Caco-2 (cell line): Measurements from ENCODE around the gene MAP4K3. TPM values are rescaled to one million over a fixed set of nuclear protein-coding genes. Genes with fewer than 3 reads are reported as not detected.

Experiments used
- BruUV-seq: library from RNA; stranded (reverse); fragments of 400-500 nt; replicated peaks from 2 replicates; lab custom pipeline; 2021; lab: Mats Ljungman, UMichigan
- CTCF ChIA-PET: fragments of 300-600 bp; sonication (Branson Sonifier 250); formaldehyde crosslinking; loops from one replicate; lab custom pipeline; 2022; ENCODE audit warnings: antibody characterized with exemption; lab: Charles Lee
- POLR2A ChIA-PET: fragments of 300-600 bp; sonication (Branson Sonifier 250); formaldehyde crosslinking; loops from one replicate; lab custom pipeline; 2022; ENCODE audit warnings: antibody characterized with exemption; lab: Charles Lee
- DNase-seq, 2 experiments: peaks; one replicate each; pipeline versions ENCODE4 v3.0.0 to v3.0.0-alpha.2; 2020 to 2022
- H3K27me3 ChIP-seq: replicated peaks from 2 replicates; pipeline ENCODE4 v1.6.0; 2011; ENCODE audit warnings: low read length; ENCODE audit not compliant: control insufficient read depth, insufficient read depth
- H3K36me3 ChIP-seq: 2 replicates; pipeline ENCODE4 v1.5.1; 2011; ENCODE audit warnings: low read length; ENCODE audit not compliant: control insufficient read depth, insufficient read depth
- H3K4me1 ChIP-seq: fragments of 250-450 bp; sonication (Bioruptor Pico); 2 replicates; pipeline ENCODE4 v1.5.1; 2020; ENCODE audit warnings: mild to moderate bottlenecking
- H3K4me3 ChIP-seq: 2 replicates; pipeline ENCODE4 v1.5.1; 2011; ENCODE audit warnings: low read depth, mild to moderate bottlenecking, control low read depth, low read length
- H3K9me3 ChIP-seq: fragments of 250-450 bp; sonication (Bioruptor Pico); 2 replicates; pipeline ENCODE4 v1.5.1; 2020; ENCODE audit warnings: mild to moderate bottlenecking, moderate library complexity
- H3K27ac Mint-ChIP-seq: one replicate; pipeline ENCODE4 v1.8.0; 2022; ENCODE audit warnings: mixed read lengths; ENCODE audit not compliant: unreplicated experiment
- H3K27me3 Mint-ChIP-seq: one replicate; pipeline ENCODE4 v1.8.0; 2022; ENCODE audit warnings: mixed read lengths; ENCODE audit not compliant: insufficient read depth, unreplicated experiment
- H3K36me3 Mint-ChIP-seq: one replicate; pipeline ENCODE4 v1.8.0; 2022; ENCODE audit warnings: mild to moderate bottlenecking, mixed read lengths; ENCODE audit not compliant: insufficient read depth, unreplicated experiment
- H3K4me1 Mint-ChIP-seq: one replicate; pipeline ENCODE4 v1.8.0; 2022; ENCODE audit warnings: low read depth, mixed read lengths; ENCODE audit not compliant: unreplicated experiment
- H3K4me3 Mint-ChIP-seq: one replicate; pipeline ENCODE4 v1.8.0; 2022; ENCODE audit warnings: mild to moderate bottlenecking, moderate library complexity, mixed read lengths; ENCODE audit not compliant: unreplicated experiment
- H3K9me3 Mint-ChIP-seq: one replicate; pipeline ENCODE4 v1.8.0; 2022; ENCODE audit warnings: mixed read lengths; ENCODE audit not compliant: unreplicated experiment
- CTCF ChIP-seq, 2 experiments: fragments of 200-600 bp in 1 of 2; IDR thresholded peaks; 1 replicate in 1 of 2; 2 replicates in 1 of 2; pipeline versions ENCODE4 v1.5.1 to v1.8.0; 2011 to 2022; ENCODE audit warnings: antibody characterized with exemption in 1 of 2, control low read depth in 1 of 2, inconsistent platforms in 1 of 2, low read depth in 1 of 2, low read length in 1 of 2, mild to moderate bottlenecking in 1 of 2, moderate library complexity in 1 of 2; ENCODE audit not compliant: insufficient read depth in 1 of 2, severe bottlenecking in 1 of 2, unreplicated experiment in 1 of 2
- intact Hi-C: fragments of 100-400 bp; cut with micrococcal nuclease; formaldehyde crosslinking; loops from one replicate; pipeline ENCODE4 v1.10.0; 2022; ENCODE audit not compliant: unreplicated experiment
- total RNA-seq: library from RNA; stranded (reverse); gene quantifications from 2 replicates; pipeline ENCODE4 v1.2.3, GENCODE V29; 2022

MAP4K3 gene
- total RNA-seq, 1 experiment from 2014 or later = 46.1 TPM

GRCh38 chr2:39381653-39382052, 55.4 kb downstream of the MAP4K3 start:
- intact Hi-C loops = no loop called here
- POLR2A ChIA-PET = no interaction called here
- no peak for DNase-seq
- BruUV-seq = no TSS peak
- CTCF ChIA-PET = no interaction called here
- no peaks in the 10 kb centered on the region for H3K27me3 Mint-ChIP-seq
- Histone ChIP-seq H3K4me1 (0 out of 2 replicates have a peak, but pooled peaks cover 4% of the 10 kb centered on the region), H3K36me3 (no peaks in the 10 kb centered on the region), H3K27me3 (no peaks in the 10 kb centered on the region), H3K4me3 (no peak overlapping the region), H3K9me3 (no peaks in the 10 kb centered on the region)
- H3K36me3 Mint-ChIP-seq = peaks cover 12% of the 10 kb centered on the region
- no peaks in the 10 kb centered on the region for H3K9me3 Mint-ChIP-seq
- H3K4me3 Mint-ChIP-seq = no peak overlapping the region
- H3K4me1 Mint-ChIP-seq = peaks cover 7% of the 10 kb centered on the region
- H3K27ac Mint-ChIP-seq = peak overlapping the region; percentile 46
- no peak for TF ChIP-seq CTCF (IDR thresholded peaks at IDR 0.05; ENCODE audit: insufficient read depth in 1 of 2, low read depth in 1 of 2, low read length in 1 of 2, severe bottlenecking in 1 of 2, unreplicated experiment in 1 of 2)

GRCh38 chr2:39380525-39381150, 56.4 kb downstream of the MAP4K3 start:
- Mint-ChIP-seq H3K4me1 (peaks cover 7% of the 10 kb centered on the region), H3K27ac (no peak overlapping the region), H3K9me3 (no peaks in the 10 kb centered on the region), H3K27me3 (no peaks in the 10 kb centered on the region), H3K4me3 (no peak overlapping the region), H3K36me3 (peaks cover 12% of the 10 kb centered on the region)
- Histone ChIP-seq H3K36me3 (no peaks in the 10 kb centered on the region), H3K4me3 (no peak overlapping the region), H3K9me3 (no peaks in the 10 kb centered on the region), H3K4me1 (0 out of 2 replicates have a peak, but pooled peaks cover 4% of the 10 kb centered on the region), H3K27me3 (no peaks in the 10 kb centered on the region)
- no peak for DNase-seq
- no TSS peak for BruUV-seq
- ChIA-PET CTCF (interaction anchor here (1.0 to 1.4 kb wide), 3 partner anchors 8 to 350 kb away, joined by 3 to 5 read pairs (median 4); no protein-coding TSS in a partner anchor), POLR2A (no interaction called here)
- TF ChIP-seq CTCF (IDR thresholded peaks at IDR 0.05; ENCODE audit: insufficient read depth in 1 of 2, low read depth in 1 of 2, low read length in 1 of 2, severe bottlenecking in 1 of 2, unreplicated experiment in 1 of 2) = no peak
- intact Hi-C loops = no loop called here

GRCh38 chr2:39379643-39380524, 57.2 kb downstream of the MAP4K3 start:
- H3K27ac Mint-ChIP-seq = no peak overlapping the region
- H3K36me3 ChIP-seq = no peaks in the 10 kb centered on the region

More at GRCh38 chr2:39379643-39380524, 57.2 kb downstream of the MAP4K3 start:
- intact Hi-C loops = loop anchor here (1.0 to 2.0 kb wide), 3 partner anchors 56 to 350 kb away; no protein-coding TSS in a partner anchor
- CTCF ChIA-PET = interaction anchor here (1.0 to 1.4 kb wide), 3 partner anchors 8 to 351 kb away, joined by 3 to 5 read pairs (median 4); no protein-coding TSS in a partner anchor
- H3K4me3 Mint-ChIP-seq = no peak overlapping the region
- no peaks in the 10 kb centered on the region for H3K27me3 Mint-ChIP-seq
- H3K9me3 Mint-ChIP-seq = no peaks in the 10 kb centered on the region
- no peaks in the 10 kb centered on the region for H3K27me3 ChIP-seq
- H3K9me3 ChIP-seq = no peaks in the 10 kb centered on the region
- POLR2A ChIA-PET = no interaction called here
- DNase-seq = peak in 1 of 2 experiments; percentile 43
- H3K36me3 Mint-ChIP-seq = peaks cover 9% of the 10 kb centered on the region
- H3K4me1 ChIP-seq = 0 out of 2 replicates have a peak, but pooled peaks cover 4% of the 10 kb centered on the region
- BruUV-seq = no TSS peak
- peaks cover 7% of the 10 kb centered on the region for H3K4me1 Mint-ChIP-seq
- no peak overlapping the region for H3K4me3 ChIP-seq
- TF ChIP-seq CTCF (IDR thresholded peaks at IDR 0.05; ENCODE audit: insufficient read depth in 1 of 2, low read depth in 1 of 2, low read length in 1 of 2, severe bottlenecking in 1 of 2, unreplicated experiment in 1 of 2) = peak; percentile 57 to 74
